ENCODE measurements around the gene GLB1L. TPM values are rescaled to one million over a fixed set of nuclear protein-coding genes. Genes with fewer than 3 reads are reported as not detected.
"Not testable (repeated sequence)": the region's sequence is repeated elsewhere in the genome, so short reads cannot be mapped to it uniquely, and the experiment has no call there.

Gene GLB1L
- total RNA-seq, 1 donor from 2014 or later: 4.6 TPM

DNA sequence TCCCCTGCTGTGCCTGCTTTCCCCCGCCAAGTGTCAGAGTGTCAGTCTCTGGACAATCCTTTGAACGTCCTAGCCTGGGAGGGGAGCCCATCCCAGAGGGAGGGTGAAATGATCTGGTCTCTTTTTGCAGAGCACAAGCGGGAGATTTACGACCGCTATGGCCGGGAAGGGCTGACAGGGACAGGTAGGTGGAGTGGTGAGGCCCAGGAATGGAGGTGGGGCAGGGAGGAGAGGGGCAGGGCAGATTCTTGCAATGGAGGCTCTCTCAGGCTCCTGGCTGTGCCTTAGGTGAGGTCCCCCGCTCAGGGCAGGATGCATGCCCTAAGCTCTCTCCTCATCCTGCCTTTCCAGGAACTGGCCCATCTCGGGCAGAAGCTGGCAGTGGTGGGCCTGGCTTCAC is 36.3 kb upstream of the GLB1L start:
- DNase-seq (ENCODE audit: low read depth): no peak

DNA sequence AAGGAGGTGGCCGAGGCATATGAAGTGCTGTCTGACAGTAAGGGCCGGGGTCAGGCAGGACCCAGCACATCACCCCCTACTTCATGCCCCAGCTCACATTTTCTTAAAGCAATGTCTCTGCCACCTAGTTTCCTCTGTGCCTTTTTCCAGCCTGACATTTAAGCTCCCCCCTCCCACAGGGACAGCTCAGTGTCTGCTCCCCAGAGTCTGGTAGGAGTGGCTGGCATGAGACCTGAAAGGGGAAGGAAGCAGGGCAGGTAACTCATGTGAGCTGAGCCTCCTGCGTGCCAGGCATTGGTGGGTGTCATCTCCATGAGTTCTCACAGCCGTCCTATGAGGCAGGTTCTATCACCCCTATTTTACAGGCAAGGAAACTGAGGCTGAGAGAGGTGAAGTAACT is 35.4 kb upstream of the GLB1L start:
- DNase-seq (ENCODE audit: low read depth): no peak

DNA sequence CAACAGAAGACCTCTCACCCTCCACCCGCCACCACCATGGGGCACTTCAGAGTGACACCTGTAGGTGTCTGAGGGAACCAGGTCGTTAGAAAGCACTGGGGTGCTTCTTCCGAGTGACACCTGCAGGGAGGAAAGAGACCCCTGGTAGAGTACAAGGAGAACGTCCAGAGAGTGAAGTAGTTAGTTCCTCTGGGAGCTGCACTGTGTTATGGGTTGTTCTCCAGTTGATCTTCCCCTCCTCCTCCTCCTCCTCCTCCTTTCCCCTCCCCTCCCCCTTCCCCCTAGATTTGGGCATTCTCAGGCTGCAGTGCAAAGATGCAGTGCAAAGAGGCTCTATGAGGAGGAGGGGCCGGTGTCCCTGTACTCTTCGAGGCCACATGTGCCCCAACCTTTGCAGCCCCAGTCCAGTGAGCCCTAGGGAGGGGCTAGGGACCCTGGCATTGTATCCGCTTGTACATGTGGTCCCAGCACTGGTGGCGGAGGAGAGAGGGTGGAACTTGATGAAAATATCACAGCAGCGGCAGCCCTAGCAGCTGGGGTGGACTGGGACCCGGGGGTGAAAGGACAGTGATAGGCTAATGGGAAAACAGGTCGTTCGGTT is 34.8 kb upstream of the GLB1L start:
- DNase-seq (ENCODE audit: low read depth): no peak

DNA sequence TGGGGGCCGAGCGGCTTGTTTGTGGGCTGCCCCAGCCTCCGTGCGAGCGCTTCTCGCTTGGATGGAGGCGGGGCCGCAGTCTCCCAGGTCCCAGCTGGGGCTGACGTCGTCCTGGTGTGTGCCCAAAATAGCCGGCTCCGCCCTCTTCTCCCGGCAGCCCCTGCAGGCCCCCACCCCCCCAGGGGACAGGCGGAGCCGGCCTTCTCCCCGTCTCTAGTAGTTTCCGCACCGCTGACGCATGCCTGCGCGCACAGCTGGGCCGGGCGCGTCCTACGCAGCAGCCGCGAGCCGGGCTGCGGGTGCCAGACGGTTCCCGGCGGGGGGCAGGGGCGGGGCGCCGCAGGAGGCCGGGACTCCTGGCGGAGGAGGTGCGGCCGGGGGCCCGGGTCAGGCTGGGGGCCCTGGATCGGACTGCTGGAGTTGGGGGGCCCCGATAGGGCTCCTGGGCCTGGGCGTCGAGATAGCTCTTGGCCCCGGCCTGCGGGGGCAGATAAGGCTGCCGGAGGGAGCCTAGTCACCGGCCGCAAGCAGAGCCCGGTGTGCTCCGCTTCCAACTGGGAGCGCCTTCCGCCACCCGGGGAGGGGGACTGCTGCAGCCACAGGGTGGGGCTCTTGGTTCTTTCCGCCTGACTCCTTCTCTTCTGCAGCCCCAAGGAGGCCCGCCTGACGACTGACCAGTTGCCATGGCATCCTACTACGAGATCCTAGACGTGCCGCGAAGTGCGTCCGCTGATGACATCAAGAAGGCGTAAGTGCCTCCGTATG is 34.1 kb upstream of the GLB1L start, which contains the start of gene DNAJB2:
TSS of gene DNAJB2 (plus strand) at position 216 of the 765 bp plus-strand sequence. CDS start at position 684, 468 bp downstream.
- DNase-seq (ENCODE audit: low read depth): peak; percentile 99

DNA sequence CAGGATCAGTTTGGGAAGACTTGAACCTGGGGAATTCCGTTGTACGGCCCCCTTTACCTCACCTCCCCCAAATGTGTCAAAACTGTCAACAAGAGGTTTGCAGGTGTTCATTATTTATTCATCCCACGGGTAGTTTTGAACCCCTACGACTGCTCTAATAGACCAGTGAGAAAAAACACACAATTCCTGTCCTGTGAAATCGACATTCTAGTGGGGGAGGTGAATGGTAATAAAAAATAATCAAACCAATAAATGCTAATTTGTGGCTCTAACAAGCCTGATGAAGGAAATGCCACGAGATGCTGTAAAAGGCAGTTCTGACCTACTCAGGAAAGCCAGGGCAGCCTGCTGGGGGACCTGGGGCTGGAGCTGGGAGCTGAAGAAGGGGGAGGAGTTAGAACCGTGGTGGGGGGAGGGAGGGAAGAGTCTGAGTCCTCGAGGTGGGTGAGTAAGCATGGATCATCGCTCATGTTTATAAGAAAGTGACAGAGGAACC is 33.5 kb upstream of the GLB1L start:
- no peak for DNase-seq (ENCODE audit: low read depth)

DNA sequence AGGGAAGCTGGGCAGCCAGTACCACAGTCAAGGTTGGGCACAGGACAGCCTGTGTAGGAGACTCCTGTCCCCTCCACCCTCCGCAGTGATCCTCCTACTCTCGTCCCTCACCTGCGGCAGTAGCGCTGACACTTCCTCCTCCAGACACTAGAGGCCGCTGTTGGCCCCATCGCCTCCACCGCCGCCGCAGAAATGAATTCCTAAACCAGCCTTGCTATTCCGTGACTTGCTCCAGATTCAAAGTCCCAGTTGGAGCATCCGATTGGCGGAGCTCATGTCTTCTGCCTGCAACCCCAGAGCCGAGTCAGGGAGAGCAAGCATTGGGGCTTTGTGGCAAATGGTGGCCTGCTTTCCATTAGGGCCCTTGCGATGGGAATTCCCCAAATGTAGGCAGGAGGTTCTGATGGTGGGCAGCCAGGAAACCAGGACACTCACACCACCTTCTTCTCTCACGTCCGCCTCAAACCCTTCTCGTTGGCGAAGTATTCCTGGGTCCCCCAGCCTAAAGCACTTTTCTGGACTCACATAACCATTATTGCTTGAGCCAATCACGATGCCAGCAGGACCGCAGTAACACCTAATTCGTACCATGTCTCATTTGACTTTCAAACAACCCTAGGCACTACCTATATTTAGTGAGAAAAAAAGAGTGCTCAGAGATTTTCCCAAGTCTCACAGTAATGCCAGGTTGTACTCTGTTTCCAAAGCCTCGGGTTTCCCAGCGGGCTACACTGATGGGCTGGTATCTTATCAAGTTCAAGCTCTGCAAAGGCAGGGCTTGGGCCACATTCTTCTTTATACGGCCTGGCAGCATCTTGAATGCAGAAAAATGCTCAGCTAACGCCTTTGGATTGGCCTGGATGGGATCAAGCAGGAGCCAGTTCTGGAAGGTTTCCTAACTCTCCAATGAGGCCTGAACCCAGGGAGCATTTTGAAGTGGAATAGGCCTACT is 32.7 kb upstream of the GLB1L start:
- DNase-seq (ENCODE audit: low read depth): peak; percentile 86

DNA sequence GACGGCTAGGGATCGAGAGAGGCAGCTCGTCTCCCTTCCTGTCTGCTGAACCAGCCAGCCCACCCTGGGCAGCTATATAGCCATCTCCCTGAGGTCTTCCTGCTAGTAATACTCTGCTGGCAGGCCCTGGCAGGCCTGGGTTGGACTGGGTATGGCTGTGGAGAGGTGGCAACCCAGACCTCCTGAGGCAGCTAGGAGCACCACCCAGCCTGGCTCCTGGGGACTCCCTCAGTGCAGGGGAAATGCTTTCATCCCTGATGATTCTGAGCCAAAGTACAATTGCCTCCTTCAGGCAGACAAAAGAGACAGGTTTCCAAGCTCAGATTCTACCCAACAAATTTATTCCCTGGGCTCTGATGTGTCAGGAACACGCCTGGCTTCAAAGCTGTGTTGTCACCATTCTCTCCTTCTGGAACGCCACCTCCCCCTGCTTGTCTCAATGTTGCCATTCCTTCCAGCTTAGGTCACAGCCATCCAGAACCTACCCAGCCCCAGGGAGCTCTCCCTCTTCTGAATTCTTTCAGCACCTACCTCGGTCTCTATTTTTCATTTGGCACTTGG is 29.2 kb upstream of the GLB1L start:
- peak; percentile 90 for DNase-seq (ENCODE audit: low read depth)

DNA sequence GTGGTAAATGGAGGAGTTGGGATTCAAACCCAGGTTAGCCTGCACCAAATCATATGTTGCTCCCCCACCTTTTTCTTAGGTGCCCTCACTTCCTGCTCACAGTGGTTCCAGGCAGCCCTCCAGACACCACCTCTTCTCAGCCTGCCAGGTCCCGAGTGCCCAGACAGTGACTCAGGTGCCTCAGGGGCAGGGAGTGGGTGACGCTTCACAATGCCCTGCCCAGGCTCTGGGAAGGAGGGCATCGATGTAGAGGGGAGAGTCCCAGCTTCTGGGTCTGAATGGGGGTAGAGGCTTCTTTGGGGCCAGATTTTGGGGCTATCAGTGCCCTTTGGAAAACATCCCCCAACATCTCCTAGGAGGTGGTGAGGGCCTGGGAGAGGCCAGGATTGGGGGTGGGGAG is 28.7 kb upstream of the GLB1L start:
- no peak for DNase-seq (ENCODE audit: low read depth)

DNA sequence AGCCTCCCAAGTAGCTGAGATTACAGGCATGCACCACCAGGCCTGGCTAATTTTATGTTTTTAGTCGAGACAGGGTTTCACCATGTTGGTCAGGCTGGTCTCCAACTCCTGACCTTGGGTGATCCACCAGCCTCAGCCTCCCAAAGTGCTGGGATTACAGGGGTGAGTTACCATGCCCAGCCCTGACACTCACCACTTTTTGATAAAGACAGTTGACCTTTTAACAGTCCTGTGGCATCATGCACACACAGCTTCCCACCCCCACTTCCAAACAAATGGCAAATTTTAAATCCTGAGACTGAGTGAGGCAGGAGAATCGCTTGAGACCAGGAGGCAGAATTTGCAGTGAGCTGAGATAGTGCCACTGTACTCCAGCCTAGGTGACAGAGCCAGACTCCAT is 27.8 kb upstream of the GLB1L start:
- peak; percentile 68 for DNase-seq (ENCODE audit: low read depth)

DNA sequence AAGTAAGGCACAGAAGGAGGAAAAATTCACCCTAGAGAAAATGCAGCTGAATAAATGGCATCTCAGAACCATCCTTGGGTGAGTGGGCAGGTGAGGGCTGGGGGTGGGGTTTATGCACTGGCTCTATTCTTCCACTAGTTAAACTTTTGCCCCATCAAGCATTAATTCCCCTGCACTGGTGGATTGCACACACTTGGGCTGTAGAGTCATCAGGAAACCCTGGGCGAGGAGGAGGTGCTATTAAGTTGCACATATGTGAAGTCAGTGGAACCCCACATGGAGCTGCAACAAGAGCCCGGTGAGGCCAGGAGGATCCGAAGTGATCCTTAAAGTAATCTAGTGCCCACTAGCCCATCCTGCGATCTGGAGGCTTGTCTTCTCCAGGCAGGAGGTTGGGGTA is 27.1 kb upstream of the GLB1L start:
- no peak for DNase-seq (ENCODE audit: low read depth)

DNA sequence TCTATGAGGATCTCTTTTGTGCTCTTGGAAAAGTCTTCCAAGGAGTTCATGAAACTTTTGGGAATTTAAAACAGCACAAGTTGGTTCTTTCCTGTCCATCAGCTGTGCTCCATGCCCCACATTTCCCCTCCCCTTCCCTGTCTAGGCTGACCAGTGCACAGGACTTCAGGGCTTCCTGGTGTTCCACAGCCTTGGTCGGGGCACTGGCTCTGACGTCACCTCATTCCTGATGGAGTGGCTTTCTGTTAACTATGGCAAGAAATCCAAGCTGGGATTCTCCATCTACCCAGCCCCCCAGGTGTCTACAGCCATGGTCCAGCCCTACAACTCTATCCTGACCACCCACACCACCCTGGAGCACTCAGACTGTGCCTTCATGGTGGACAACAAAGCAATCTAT is 25.8 kb upstream of the GLB1L start:
- DNase-seq (ENCODE audit: low read depth): no peak

DNA sequence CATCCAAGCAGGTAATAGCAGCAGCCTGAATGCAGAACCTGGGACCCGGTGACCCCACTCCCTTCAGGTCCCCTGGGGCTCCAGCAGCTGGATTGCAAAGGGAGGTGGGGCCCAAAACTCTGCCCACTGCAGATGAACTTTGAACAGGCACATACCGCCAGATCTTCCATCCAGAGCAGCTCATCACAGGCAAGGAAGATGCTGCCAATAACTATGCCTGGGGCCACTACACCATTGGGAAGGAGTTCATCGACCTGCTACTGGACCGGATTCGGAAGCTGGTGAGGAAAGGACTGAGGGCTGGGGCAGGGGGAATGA is 24.8 kb upstream of the GLB1L start:
- no peak for DNase-seq (ENCODE audit: low read depth)

DNA sequence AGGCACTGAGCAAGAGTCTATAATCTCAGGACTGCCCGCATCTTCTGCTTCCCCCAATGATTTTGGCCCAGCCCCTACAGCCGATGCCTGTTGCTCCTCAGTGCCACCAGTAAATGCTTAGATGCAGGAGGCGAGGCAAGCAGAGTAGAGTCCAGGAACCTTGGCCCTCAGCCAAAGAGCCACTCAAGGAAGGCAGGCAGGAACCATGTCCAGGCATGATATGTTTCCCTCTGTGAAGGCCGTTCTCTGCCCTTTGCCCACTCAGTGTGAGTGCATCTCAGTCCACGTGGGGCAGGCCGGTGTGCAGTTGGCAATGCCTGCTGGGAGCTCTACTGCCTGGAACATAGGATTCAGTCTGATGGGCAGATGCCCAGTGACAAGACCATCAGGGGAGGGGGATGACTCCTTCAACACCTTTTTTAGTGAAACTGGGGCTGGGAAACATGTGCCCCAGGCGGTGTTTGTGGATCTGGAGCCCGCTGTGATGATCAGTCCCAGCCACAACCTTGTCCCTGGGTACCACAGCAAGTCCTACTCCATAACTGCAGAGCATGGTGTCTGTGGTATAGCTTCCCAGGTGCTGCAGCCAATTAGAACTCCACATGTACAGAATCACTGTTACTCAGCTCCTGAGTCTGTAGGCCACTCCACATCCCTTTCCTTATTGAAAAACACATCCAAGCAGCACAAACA is 24.3 kb upstream of the GLB1L start:
- no peak for DNase-seq (ENCODE audit: low read depth)

DNA sequence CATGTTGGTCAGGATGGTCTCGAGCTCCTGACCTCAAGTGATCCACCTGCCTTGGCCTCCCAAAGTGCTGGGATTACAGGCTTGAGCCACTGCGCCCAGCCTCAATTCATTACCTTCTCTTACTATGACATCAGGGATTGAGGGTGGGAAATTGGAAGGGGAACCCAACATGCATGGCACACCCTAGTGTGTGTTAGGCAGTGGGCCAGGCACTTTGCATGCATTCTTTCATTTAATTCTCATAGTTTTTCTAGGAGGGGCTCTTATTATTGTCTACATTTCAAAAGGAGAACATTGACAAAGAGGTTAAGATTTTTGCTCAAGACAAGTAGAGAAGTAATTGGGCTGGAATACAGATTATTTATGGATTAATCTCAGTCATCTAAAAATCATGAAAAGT is 23.1 kb upstream of the GLB1L start:
- DNase-seq (ENCODE audit: low read depth): no peak

DNA sequence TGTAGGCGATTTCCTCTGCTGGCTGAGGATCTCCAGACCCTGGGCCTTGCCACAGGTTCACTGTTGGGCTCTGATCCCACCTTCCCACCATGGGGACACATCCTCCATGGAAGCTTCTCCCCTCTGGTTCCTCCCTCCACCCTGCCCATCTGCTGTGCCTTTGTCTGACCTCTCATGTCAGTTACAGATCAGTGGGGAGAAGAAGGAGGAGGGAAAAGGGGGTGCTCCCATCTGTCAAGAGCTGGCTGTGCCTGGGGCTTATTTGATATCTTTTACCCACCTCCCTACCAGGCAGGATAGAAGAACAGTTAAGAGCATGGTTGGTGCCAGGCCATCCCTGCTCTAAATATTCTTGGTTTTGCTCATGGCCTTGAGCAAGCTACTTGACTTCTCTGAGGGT is 21.6 kb upstream of the GLB1L start:
- DNase-seq (ENCODE audit: low read depth): no peak

DNA sequence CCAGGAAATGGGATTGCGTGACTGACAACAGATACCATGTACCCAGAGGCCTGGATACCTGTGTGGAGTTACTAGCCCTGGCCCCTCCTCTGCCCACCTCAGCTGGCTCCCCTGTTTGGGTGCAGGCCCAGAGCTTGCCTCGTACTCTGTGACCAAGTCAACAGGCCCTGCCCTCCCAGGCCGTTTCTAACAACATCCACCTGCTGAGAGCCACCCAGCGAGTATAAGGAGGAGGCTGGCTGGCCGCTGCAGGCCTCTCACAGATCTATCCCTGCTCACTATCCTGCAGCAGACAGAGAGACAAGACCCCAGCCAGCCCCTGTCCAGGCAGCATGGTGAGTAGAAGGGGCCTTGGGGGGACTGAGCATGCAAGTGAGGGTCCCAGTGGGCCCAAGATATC is 21.0 kb upstream of the GLB1L start:
- no peak for DNase-seq (ENCODE audit: low read depth)

DNA sequence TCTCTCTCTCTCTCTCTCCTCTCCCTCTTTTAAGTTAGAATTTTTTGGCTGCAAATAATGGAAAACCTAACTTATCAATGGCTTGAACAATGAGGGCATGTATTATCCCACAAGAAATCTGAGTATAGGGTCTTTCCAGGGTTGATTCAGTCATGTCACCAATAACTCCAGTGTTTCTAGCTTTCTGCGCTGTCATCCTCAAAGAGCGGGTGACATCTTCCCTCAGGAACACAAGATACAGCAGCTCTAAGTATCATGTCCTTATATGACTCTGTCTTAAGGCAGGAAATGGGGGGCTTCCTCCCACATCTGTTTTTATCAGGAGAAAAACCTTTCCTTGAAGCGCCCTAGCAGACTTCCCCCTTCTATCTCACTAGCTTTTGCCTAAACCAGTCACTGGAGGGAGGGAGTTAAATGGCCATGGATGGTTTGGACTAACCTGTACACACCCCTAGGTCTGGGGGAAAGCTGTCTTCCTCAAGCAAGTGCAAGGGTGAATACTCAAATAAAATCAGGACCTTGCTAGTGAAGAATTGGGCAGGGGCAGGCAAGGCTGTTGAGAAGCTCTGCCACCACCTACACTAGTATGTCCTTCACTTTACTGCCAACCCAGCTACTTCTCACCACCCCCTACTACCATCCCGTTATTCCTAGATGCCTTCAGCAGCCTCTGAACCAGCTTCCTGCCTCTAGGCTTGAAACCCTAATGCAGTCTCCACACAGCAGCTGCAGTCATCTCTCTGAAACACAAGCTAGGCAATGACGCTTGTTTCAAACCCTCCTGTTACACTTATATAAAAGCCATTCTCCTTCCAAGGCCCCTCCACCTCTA is 16.0 kb upstream of the GLB1L start:
- peak; percentile 46 for DNase-seq (ENCODE audit: low read depth)

DNA sequence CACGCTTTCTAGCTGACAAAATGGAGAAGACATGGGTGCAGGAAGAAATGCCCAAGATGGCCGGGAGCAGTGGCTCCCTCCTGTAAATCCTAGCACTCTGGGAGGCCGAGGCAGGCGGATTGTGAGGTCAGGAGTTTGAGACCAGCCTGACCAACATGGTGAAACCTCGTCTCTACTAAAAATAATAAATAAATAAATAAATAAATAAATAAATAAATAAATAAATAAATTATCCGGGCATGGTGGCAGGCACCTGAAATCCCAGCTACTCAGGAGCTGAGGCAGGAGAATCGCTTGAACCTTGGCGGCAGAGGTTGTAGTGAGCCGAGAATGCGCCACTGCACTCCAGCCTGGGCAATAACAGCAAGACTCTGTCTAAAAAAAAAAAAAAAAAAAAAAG is 13.7 kb upstream of the GLB1L start:
- DNase-seq (ENCODE audit: low read depth): not testable (repeated sequence)

DNA sequence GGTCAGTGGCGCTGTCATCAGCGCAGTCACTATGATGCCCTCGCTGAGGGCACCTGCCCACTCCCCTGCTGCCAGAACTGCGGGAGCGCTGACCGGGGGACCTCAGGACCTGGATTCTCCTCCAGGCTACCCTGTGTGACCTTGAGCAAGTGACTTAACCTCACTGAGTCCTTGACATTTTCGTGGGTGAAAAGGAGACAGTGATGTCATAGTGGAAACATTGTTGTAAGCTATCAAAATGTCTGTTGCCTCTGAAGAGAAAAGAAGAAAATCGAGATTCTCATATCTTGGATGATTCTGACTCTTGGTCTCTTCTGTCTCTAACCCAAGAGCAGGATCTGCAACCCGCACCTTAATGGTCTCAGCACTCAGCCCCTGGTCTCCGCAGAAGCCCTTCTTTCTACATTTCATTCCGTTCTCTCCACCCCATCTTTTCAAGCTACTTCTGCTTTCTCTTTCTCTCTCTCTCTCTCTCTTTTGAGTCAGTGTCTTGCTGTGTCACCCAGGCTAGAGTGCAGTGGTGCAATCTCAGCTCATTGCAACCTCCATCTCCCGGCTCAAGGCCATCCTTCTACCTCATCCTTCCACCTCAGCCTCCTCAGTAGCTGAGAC is 9.5 kb upstream of the GLB1L start:
- no peak for DNase-seq (ENCODE audit: low read depth)

Measured in myocyte (in vitro differentiated cells).